H9 (cell line): ENCODE results near the gene ANKS1B. TPM values are rescaled to one million over a fixed set of nuclear protein-coding genes. Genes with fewer than 3 reads are reported as not detected.

Experiments used
- DNase-seq: peaks from one replicate; pipeline ENCODE4 v3.0.0-alpha.2; 2017
- H2AFZ ChIP-seq: one replicate; pipeline ENCODE4 v1.6.1; 2013; ENCODE audit warnings: mild to moderate bottlenecking, low read length, control low read depth, moderate library complexity
- H2AK5ac ChIP-seq: 2 replicates; pipeline ENCODE4 v1.6.1; 2013; ENCODE audit warnings: low read length, control low read depth, mixed read lengths; ENCODE audit not compliant: insufficient read length
- H2BK120ac ChIP-seq: one replicate; pipeline ENCODE4 v1.6.1; 2013; ENCODE audit warnings: low read depth, mild to moderate bottlenecking, low read length, control low read depth, inconsistent platforms; ENCODE audit not compliant: poor library complexity, severe bottlenecking
- H2BK12ac ChIP-seq: 2 replicates; pipeline ENCODE4 v1.6.1; 2013; ENCODE audit warnings: low read length, control low read depth, mixed read lengths, low read depth; ENCODE audit not compliant: insufficient read length
- H2BK15ac ChIP-seq: 2 replicates; pipeline ENCODE4 v1.6.1; 2013; ENCODE audit warnings: low read depth, low read length, control low read depth
- H2BK20ac ChIP-seq: one replicate; pipeline ENCODE4 v1.6.1; 2013; ENCODE audit warnings: low read depth, mild to moderate bottlenecking, low read length, control low read depth, inconsistent platforms; ENCODE audit not compliant: poor library complexity, severe bottlenecking
- H2BK5ac ChIP-seq: 2 replicates; pipeline ENCODE4 v1.6.1; 2013; ENCODE audit warnings: low read length, control low read depth, mixed read lengths; ENCODE audit not compliant: insufficient read length
- H3K14ac ChIP-seq: 2 replicates; pipeline ENCODE4 v1.6.1; 2013; ENCODE audit warnings: low read length, control low read depth; ENCODE audit not compliant: insufficient read depth
- H3K18ac ChIP-seq: 2 replicates; pipeline ENCODE4 v1.6.1; 2013; ENCODE audit warnings: low read depth, mild to moderate bottlenecking, mixed read lengths, low read length, control low read depth; ENCODE audit not compliant: insufficient read length
- H3K23ac ChIP-seq: 2 replicates; pipeline ENCODE4 v1.6.1; 2013; ENCODE audit warnings: low read length, control low read depth, mixed read lengths, low read depth; ENCODE audit not compliant: insufficient read length
- H3K23me2 ChIP-seq: 2 replicates; pipeline ENCODE4 v1.6.1; 2013; ENCODE audit warnings: low read depth, mild to moderate bottlenecking, mixed read lengths, low read length, control low read depth; ENCODE audit not compliant: insufficient read length, poor library complexity, severe bottlenecking
- H3K27ac ChIP-seq: 2 replicates; pipeline ENCODE4 v1.5.1; 2013; ENCODE audit warnings: low read length, control low read depth, mixed read lengths, low read depth; ENCODE audit not compliant: insufficient read length
- H3K27me3 ChIP-seq: 2 replicates; pipeline ENCODE4 v1.6.1; 2013; ENCODE audit warnings: low read length, control low read depth, inconsistent platforms; ENCODE audit not compliant: insufficient read depth
- H3K4ac ChIP-seq: 2 replicates; pipeline ENCODE4 v1.6.1; 2013; ENCODE audit warnings: low read depth, mild to moderate bottlenecking, control low read depth, inconsistent platforms, low read length, moderate library complexity
- H3K4me1 ChIP-seq: 2 replicates; pipeline ENCODE4 v1.6.1; 2013; ENCODE audit warnings: low read length, control low read depth, inconsistent platforms; ENCODE audit not compliant: insufficient read depth
- H3K4me2 ChIP-seq: 2 replicates; pipeline ENCODE4 v1.6.1; 2013; ENCODE audit warnings: low read length, control low read depth, mixed read lengths; ENCODE audit not compliant: insufficient read length, insufficient read depth
- H3K56ac ChIP-seq: 2 replicates; pipeline ENCODE4 v1.6.1; 2013; ENCODE audit warnings: low read depth, mild to moderate bottlenecking, mixed read lengths, low read length, control low read depth; ENCODE audit not compliant: insufficient read length
- H3K79me1 ChIP-seq: 2 replicates; pipeline ENCODE4 v1.6.1; 2013; ENCODE audit warnings: low read depth, mild to moderate bottlenecking, moderate library complexity, low read length, control low read depth, inconsistent platforms; ENCODE audit not compliant: insufficient read depth, poor library complexity, severe bottlenecking
- H3K79me2 ChIP-seq: 2 replicates; pipeline ENCODE4 v1.6.1; 2013; ENCODE audit warnings: low read length, control low read depth, inconsistent platforms; ENCODE audit not compliant: insufficient read depth
- H3K9ac ChIP-seq: 2 replicates; pipeline ENCODE4 v1.6.1; 2013; ENCODE audit warnings: low read length, control low read depth, mixed read lengths; ENCODE audit not compliant: insufficient read length; ENCODE audit errors: extremely low read depth
- H3K9me3 ChIP-seq: one replicate; pipeline ENCODE4 v1.6.1; 2013; ENCODE audit warnings: low read depth, low read length, inconsistent platforms; ENCODE audit not compliant: control insufficient read depth
- H3T11ph ChIP-seq: one replicate; pipeline ENCODE4 v1.6.1; 2013; ENCODE audit warnings: mild to moderate bottlenecking, low read length, control low read depth, inconsistent platforms
- H4K20me1 ChIP-seq: one replicate; pipeline ENCODE4 v1.6.1; 2013; ENCODE audit not compliant: control insufficient read depth, insufficient read length, insufficient read depth
- H4K5ac ChIP-seq: 2 replicates; pipeline ENCODE4 v1.6.1; 2013; ENCODE audit warnings: low read depth, mild to moderate bottlenecking, mixed read lengths, low read length, control low read depth; ENCODE audit not compliant: insufficient read length
- H4K8ac ChIP-seq: replicated peaks from 2 replicates; pipeline ENCODE4 v1.6.1; 2013; ENCODE audit warnings: low read length, control low read depth, mixed read lengths, low read depth; ENCODE audit not compliant: insufficient read length
- H4K91ac ChIP-seq: 2 replicates; pipeline ENCODE4 v1.6.1; 2013; ENCODE audit warnings: low read depth, mild to moderate bottlenecking, moderate library complexity, mixed read lengths, low read length, control low read depth; ENCODE audit not compliant: insufficient read length
- H3K27ac Mint-ChIP-seq, 3 experiments: 2 replicates in 2 of 3; 3 replicates in 1 of 3; pipeline ENCODE4 v1.8.0; 2020 to 2021; ENCODE audit warnings: mixed read lengths in 3 of 3, mild to moderate bottlenecking in 1 of 3, moderate library complexity in 1 of 3
- H3K27me3 Mint-ChIP-seq: 2 replicates; pipeline ENCODE4 v1.8.0; 2021; ENCODE audit warnings: low read depth, mild to moderate bottlenecking, moderate library complexity, mixed read lengths
- H3K36me3 Mint-ChIP-seq, 3 experiments: 2 replicates in 2 of 3; 3 replicates in 1 of 3; pipeline ENCODE4 v1.8.0; 2020 to 2021; ENCODE audit warnings: low read depth in 3 of 3, mixed read lengths in 3 of 3; ENCODE audit not compliant: insufficient read depth in 1 of 3
- H3K4me1 Mint-ChIP-seq, 2 experiments: 2 replicates each; pipeline ENCODE4 v1.8.0; 2020; ENCODE audit warnings: mixed read lengths in 2 of 2
- H3K4me3 Mint-ChIP-seq, 2 experiments: 2 replicates in 1 of 2; 3 replicates in 1 of 2; pipeline ENCODE4 v1.8.0; 2020 to 2021; ENCODE audit warnings: mild to moderate bottlenecking in 2 of 2, mixed read lengths in 2 of 2, moderate library complexity in 1 of 2
- H3K9me3 Mint-ChIP-seq, 2 experiments: 2 replicates in 1 of 2; 3 replicates in 1 of 2; pipeline ENCODE4 v1.8.0; 2020; ENCODE audit warnings: mild to moderate bottlenecking in 2 of 2, mixed read lengths in 2 of 2, moderate library complexity in 1 of 2
- WGBS: extraction: QIAGEN DNeasy Blood & Tissue Kit; methylation state at CpG from one replicate; pipeline ENCODE4 v1.1.7; 2013; ENCODE audit warnings: missing lambda C conversion rate, low lambda C conversion rate, mixed read lengths; ENCODE audit not compliant: insufficient read length; ENCODE audit errors: extremely low coverage; 5-methylcytosine and 5-hydroxymethylcytosine counted together
- total RNA-seq: library from RNA; stranded (reverse); gene quantifications from 2 replicates; pipeline ENCODE4 v1.2.1, GENCODE V29; 2021
- TF ChIP-seq, protein P1 (sequence below): fragments of 200-600 bp; sonication (generic); conservative IDR thresholded peaks from 3 replicates; pipeline ENCODE4 v1.8.0; 2021; ENCODE audit warnings: antibody characterized with exemption, mild to moderate bottlenecking

Gene ANKS1B
- total RNA-seq, 1 experiment from 2014 or later = 4.1 TPM

DNA sequence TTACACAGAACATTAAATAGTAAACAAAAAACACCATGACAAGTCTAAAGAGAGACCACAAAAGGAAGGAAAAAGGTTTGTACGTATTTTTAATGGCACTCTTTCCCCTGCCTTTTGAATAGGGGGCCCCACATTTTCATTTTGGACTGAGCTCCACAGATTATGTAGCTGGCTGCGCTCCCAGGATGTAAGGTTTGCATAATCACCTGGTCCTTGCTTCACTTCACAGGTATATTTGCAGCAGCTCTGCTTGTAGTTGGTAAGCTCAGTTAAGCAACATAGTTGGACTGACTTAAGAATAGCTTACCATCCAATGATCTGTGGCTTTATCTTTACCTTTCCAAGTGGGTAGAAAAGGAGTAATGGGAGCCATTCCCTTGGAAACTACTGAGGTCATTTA lies 885.0 kb downstream of the ANKS1B start:
- WGBS = no CpG with 5 or more reads among the region's 2 CpGs
- H3K4ac ChIP-seq = no peak overlapping the region
- no peak overlapping the region for H2BK12ac ChIP-seq
- H3K9me3 ChIP-seq = no peaks in the 10 kb centered on the region
- Mint-ChIP-seq H3K36me3 (no peaks in the 10 kb centered on the region), H3K27ac (no peak overlapping the region), H3K4me3 (no peak overlapping the region), H3K27me3 (no peaks in the 10 kb centered on the region), H3K4me1 (peaks cover 13 to 14% of the 10 kb centered on the region in 2 experiments), H3K9me3 (no peaks in the 10 kb centered on the region)
- H4K91ac ChIP-seq = no peak overlapping the region
- no peak overlapping the region for H2BK15ac ChIP-seq
- no peaks in the 10 kb centered on the region for H3K27me3 ChIP-seq
- H3K4me1 ChIP-seq = no peaks in the 10 kb centered on the region; the same call in 1 of the 2 replicates
- H3K4me2 ChIP-seq = no peak overlapping the region
- no peak overlapping the region for H3K18ac ChIP-seq
- no peak overlapping the region for H4K5ac ChIP-seq
- no peaks in the 10 kb centered on the region for H3K23me2 ChIP-seq
- H2BK120ac ChIP-seq = no peak overlapping the region
- no peak overlapping the region for H4K8ac ChIP-seq
- no peaks in the 10 kb centered on the region for H3K79me2 ChIP-seq
- no peaks in the 10 kb centered on the region for H3K79me1 ChIP-seq
- H2AFZ ChIP-seq = no peak overlapping the region
- TF ChIP-seq, protein P1, sequence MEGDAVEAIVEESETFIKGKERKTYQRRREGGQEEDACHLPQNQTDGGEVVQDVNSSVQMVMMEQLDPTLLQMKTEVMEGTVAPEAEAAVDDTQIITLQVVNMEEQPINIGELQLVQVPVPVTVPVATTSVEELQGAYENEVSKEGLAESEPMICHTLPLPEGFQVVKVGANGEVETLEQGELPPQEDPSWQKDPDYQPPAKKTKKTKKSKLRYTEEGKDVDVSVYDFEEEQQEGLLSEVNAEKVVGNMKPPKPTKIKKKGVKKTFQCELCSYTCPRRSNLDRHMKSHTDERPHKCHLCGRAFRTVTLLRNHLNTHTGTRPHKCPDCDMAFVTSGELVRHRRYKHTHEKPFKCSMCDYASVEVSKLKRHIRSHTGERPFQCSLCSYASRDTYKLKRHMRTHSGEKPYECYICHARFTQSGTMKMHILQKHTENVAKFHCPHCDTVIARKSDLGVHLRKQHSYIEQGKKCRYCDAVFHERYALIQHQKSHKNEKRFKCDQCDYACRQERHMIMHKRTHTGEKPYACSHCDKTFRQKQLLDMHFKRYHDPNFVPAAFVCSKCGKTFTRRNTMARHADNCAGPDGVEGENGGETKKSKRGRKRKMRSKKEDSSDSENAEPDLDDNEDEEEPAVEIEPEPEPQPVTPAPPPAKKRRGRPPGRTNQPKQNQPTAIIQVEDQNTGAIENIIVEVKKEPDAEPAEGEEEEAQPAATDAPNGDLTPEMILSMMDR = no peak
- no peak overlapping the region for H2BK20ac ChIP-seq
- H3K56ac ChIP-seq = no peak overlapping the region
- no peak for DNase-seq
- no peak overlapping the region for H3T11ph ChIP-seq
- no peak overlapping the region for H3K9ac ChIP-seq
- H3K23ac ChIP-seq = no peak overlapping the region
- no peaks in the 10 kb centered on the region for H4K20me1 ChIP-seq
- no peak overlapping the region for H2BK5ac ChIP-seq
- no peak overlapping the region for H3K27ac ChIP-seq
- H2AK5ac ChIP-seq = no peak overlapping the region
- no peak overlapping the region for H3K14ac ChIP-seq
